Thyroid gland (tissue), 4 donors: ENCODE data around the gene PRKX. TPM values are rescaled to one million over a fixed set of nuclear protein-coding genes. Genes with fewer than 3 reads are reported as not detected.
A peak's percentile ranks its signal among the peaks of the same experiment; 100 is the strongest.

ENCODE experiments used
- DNase-seq, 2 donors: peaks; one replicate each; pipeline ENCODE4 v3.0.0-alpha.2; 2019
- H3K27ac ChIP-seq, 3 donors: fragments of 200-600 bp; sonication (generic); 1 replicate in 2 of 3; 2 replicates in 1 of 3; pipeline ENCODE4 v1.5.1; 2016 to 2019; ENCODE audit warnings: mild to moderate bottlenecking in 1 of 3, moderate library complexity in 1 of 3
- H3K27me3 ChIP-seq: fragments of 200-600 bp; sonication (generic); one replicate; pipeline ENCODE4 v1.5.1; 2019
- H3K36me3 ChIP-seq, 2 donors: fragments of 200-600 bp; sonication (generic); one replicate each; pipeline ENCODE4 v1.5.1; 2016 to 2019
- H3K4me1 ChIP-seq, 2 donors: fragments of 200-600 bp; sonication (generic); one replicate each; pipeline ENCODE4 v1.5.1; 2017 to 2019
- H3K4me3 ChIP-seq, 3 donors: fragments of 200-600 bp; sonication (generic); replicated peaks in 1 of 3; 1 replicate in 2 of 3; 2 replicates in 1 of 3; pipeline ENCODE4 v1.5.1; 2016; ENCODE audit warnings: mild to moderate bottlenecking in 1 of 3
- H3K9me3 ChIP-seq: fragments of 200-600 bp; sonication (generic); one replicate; pipeline ENCODE4 v1.5.1; 2017
- CTCF ChIP-seq, 6 experiments: fragments of 200-600 bp in 3 of 6; fragments of 450-650 bp in 3 of 6; sonication (generic) in 3 of 6; IDR thresholded peaks; one replicate each; pipeline ENCODE4 v1.5.1; 2016 to 2019; ENCODE audit warnings: antibody characterized with exemption in 6 of 6, mild to moderate bottlenecking in 2 of 6, inconsistent platforms in 1 of 6, moderate library complexity in 1 of 6
- POLR2A ChIP-seq, 2 donors: fragments of 450-650 bp; IDR thresholded peaks; one replicate each; pipeline ENCODE4 v1.6.1; 2017; ENCODE audit warnings: antibody characterized with exemption in 2 of 2, mild to moderate bottlenecking in 2 of 2, moderate library complexity in 1 of 2
- WGBS, 2 donors: methylation state at CpG; one replicate each; pipeline ENCODE4 v1.1.5; 2017; 5-methylcytosine and 5-hydroxymethylcytosine counted together
- intact Hi-C: fragments of 100-400 bp; cut with DNase I; formaldehyde crosslinking; loops from one replicate; pipeline ENCODE4 v1.15.1; 2023
- total RNA-seq, 4 donors: library from RNA; depleted of rRNA; stranded (reverse); fragments of >200 nt; gene quantifications; one replicate each; pipeline ENCODE4 v1.2.3, GENCODE V29; 2016

The PRKX gene
- total RNA-seq, result 100 to 1,000 TPM in 3 of 4 donors, 10 to 100 TPM in 1; 99.9 to 145 (median 129) TPM

GRCh38 chrX:3713225-3713936, at the start of gene PRKX:
Gene PRKX, minus strand, starts transcription at chrX:3713649. Its CDS starts 396 bp downstream, at chrX:3713253.
- Histone ChIP-seq H3K27me3 (no peaks in the 10 kb centered on the region), H3K27ac (peak within 1 kb of the TSS; percentile 74 to 93 (median 90))
- 0% methylated on average over 3 of the region's 97 CpGs; no CpG with 5 or more reads in 1 of the 2 donors for WGBS, 2 donors

GRCh38 chrX:3763111-3763510, 49.7 kb upstream of the PRKX start:
- Histone ChIP-seq H3K27ac (no peak overlapping the region), H3K36me3 (no peaks in the 10 kb centered on the region), H3K27me3 (no peaks in the 10 kb centered on the region), H3K4me3 (no peak overlapping the region), H3K4me1 (no peaks in the 10 kb centered on the region), H3K9me3 (no peaks in the 10 kb centered on the region)
- intact Hi-C loops, result no loop called here
- TF ChIP-seq POLR2A (IDR thresholded peaks at IDR 0.05) (no peak), CTCF (IDR thresholded peaks at IDR 0.05) (no peak)
- DNase-seq, result no peak
- 17 to 35% methylated on average over 2 of the region's 2 CpGs for WGBS, 2 donors

More at GRCh38 chrX:3713225-3713936, at the start of gene PRKX:
- Histone ChIP-seq H3K4me1 (peaks cover 5 to 10% of the 10 kb centered on the region in 2 donors), H3K9me3 (no peaks in the 10 kb centered on the region), H3K4me3 (peak within 1 kb of the TSS; percentile 33 to 80 (median 55)), H3K36me3 (no peaks in the 10 kb centered on the region)
- intact Hi-C loops, result loop anchor here (10.0 kb wide), 1 partner anchor 101 kb away; no protein-coding TSS in a partner anchor
- TF ChIP-seq CTCF (IDR thresholded peaks at IDR 0.05) (no peak), POLR2A (IDR thresholded peaks at IDR 0.05) (peak in 1 of 2 donors; percentile 83)
- peak; percentile 52 to 56 for DNase-seq

GRCh38 chrX:3757510-3758025, 44.1 kb upstream of the PRKX start:
- Histone ChIP-seq H3K27ac (no peak overlapping the region), H3K4me3 (no peak overlapping the region), H3K4me1 (no peaks in the 10 kb centered on the region), H3K36me3 (no peaks in the 10 kb centered on the region), H3K9me3 (no peaks in the 10 kb centered on the region), H3K27me3 (no peaks in the 10 kb centered on the region)
- no peak for DNase-seq
- intact Hi-C loops, result no loop called here
- 74 to 86% methylated on average over 5 of the region's 5 CpGs for WGBS, 2 donors
- TF ChIP-seq POLR2A (IDR thresholded peaks at IDR 0.05) (no peak), CTCF (IDR thresholded peaks at IDR 0.05) (no peak)

- Histone ChIP-seq H3K4me1 (no peaks in the 10 kb centered on the region), H3K27ac (no peak overlapping the region), H3K9me3 (no peaks in the 10 kb centered on the region), H3K27me3 (no peaks in the 10 kb centered on the region), H3K4me3 (no peak overlapping the region), H3K36me3 (no peaks in the 10 kb centered on the region)
- WGBS, 2 donors, result 72 to 76% methylated on average over 3 of the region's 3 CpGs
- intact Hi-C loops, result no loop called here
- no peak for TF ChIP-seq CTCF (IDR thresholded peaks at IDR 0.05)
- no peak for TF ChIP-seq POLR2A (IDR thresholded peaks at IDR 0.05)
- no peak for DNase-seq
Observed at GRCh38 chrX:3748052-3748559, 34.7 kb upstream of the PRKX start.
